ENCODE results near the gene ARHGDIA.

ARHGDIA gene

DNA sequence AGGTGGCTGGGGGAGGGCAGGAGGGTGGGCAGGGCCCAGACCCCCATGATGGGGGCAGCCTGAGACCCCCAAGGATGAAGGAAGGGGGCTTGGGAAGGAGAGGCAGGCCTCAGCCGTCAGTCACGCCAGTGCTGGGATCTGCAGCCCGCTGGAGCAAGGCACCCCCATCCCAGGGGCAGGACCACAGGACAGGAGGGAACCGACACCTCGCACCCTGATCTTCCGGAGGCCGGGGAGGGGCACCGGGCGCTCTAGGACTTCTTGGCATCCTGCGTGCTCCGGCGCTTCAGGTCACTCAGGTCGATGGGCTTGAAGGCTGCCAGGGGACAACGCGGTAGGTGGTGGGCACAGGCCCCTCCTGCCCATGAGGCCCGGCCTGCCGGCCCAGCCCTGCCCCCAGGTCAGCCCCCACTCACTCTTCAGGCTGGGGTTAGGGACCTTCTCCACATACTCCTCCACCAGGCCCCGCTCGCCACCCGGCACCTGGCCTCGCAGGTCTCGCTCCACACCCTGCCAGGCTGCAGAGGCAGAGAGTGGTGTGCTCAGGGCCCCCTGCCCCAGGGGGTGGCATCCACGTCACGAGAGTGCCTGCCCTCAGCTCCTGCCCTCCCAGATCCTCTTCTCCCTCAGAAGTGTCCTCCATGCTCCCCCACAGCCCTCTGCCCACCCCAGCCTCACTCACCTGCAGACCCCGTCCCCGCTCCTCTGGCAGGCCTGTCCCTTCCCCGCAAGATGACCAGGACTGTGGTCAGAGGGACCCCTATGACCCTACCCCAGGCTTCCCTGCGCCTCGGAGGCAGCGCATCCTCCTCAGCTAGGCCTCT is 47.9 kb downstream of the ARHGDIA start:
- no peak for DNase-seq

DNA sequence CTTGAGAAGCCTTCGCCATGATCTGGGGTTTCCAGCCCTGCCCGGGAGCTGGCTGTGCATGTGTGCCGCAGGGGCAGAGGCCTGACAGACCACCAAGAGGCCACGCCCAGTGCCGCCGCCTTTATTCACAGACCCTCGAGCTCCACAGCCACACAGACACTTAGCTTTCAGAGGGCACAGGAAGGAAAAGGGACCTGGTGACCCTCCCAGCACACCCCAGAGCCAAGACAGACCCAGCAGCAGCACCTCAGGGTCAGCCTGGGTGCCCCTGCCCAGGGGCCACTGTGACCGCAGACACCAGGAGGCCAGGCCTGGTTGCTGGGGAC is 48.9 kb downstream of the ARHGDIA start:
- no peak for DNase-seq

DNA sequence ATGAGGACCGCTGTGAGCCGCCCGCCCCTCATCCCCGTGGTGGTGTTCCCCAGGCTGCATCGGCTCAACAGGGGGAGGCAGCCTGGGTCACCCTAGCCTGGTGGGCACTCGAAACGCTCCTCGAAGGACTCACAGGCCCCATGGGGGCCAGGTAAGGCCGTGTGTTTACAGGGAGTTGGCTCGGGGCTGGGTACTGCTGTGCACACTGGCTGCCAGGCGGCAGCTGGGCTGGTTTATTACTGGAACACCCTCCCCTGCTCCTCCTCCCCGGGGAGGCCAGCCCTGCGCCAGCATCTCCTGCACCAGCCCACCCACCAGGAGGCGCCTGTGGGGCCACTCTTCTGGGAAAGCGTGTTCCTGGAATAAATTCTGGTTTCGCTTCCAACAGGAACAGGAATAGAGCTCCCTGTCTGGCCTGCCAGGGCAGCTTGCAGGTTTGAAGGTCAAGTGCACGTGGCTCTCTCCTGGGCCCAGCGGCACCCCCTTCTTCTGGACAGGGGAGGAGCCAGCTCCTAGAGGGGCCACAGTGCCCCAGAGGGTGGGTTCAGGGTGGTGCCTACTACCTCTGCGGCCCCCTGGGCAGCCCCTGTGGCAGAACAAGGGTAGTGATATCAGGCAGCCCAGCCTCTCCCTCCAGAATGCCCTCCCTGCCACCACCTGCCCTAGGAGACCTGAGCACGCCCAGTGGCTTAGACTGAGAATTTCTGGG is 49.4 kb downstream of the ARHGDIA start:
- peak in 1 of 2 experiments; percentile 23 for DNase-seq

DNA sequence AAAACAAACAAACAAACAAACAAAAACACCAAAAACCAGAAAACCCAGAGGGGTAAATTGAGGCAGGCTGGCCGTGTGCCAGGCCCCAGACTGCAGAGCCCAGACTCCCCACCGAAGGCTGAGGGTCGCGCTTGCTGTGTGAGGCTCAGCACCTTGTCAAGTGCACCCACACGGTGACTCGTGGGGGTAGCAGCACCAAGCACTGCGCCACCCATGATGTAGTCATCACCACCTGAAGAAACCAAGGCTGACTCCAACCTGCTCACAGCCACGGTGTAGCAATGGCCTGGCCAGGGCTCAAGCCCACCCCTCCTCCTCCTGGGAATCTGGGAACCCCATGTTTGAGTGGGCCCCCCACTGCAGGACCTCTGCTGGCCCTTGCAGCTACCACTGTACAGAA is 50.0 kb downstream of the ARHGDIA start:
- DNase-seq: no peak

DNA sequence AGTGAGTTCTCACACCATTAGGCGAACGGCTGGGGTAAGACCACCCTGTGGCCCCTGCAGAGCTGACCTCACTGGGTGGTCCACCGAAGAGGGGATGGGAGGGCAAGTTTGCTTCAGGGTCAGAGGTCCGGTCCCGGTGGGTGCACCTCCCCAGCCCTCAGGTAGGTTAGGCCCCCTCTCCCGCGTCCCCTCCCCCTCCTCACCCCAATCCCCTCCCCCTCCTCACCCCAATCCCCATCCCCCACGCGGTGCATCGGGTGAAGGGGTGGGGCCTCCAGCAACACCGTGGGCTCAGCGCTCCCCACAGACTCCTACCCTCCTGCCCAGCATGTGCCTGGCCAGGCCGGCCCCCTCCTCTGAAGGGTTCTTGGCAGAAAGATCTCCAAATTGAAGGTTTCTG is 51.4 kb downstream of the ARHGDIA start:
- DNase-seq: no peak

DNA sequence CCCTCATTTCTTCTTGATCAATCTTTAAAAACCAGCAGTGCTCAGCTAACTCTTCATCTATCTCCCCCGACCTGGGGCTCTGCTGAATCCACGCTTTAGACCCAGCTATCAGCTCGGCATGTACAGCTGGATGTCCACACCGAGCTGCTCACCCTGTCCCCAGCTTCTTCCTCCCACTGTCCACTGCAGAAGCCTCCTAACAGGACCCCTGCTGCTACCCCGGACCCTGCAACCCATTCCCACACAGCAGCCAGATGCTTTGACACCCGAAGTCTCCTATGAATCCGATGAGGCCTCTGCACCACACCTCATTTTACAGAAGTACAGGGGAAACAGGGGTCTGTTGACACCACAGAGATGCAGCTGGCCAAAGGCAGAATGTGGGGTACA is 53.4 kb downstream of the ARHGDIA start:
- DNase-seq: no peak

Measured in AML-193 (cell line).